GM23338 (cell line): ENCODE data around the gene CIZ1. TPM values are rescaled to one million over a fixed set of nuclear protein-coding genes. Genes with fewer than 3 reads are reported as not detected.

Experiments used
- ATAC-seq: fragments of 200-7000 bp; cut with Tn5 transposase; 3 replicates; pipeline ENCODE4 v1.9.1; 2020
- DNase-seq: peaks from one replicate; pipeline ENCODE4 v3.0.0-alpha.2; 2015; ENCODE audit warnings: low spot score
- H2AFZ ChIP-seq: fragments of 200-600 bp; sonication (generic); 2 replicates; pipeline ENCODE4 v1.8.0; 2016; ENCODE audit warnings: antibody characterized with exemption, mild to moderate bottlenecking, moderate library complexity
- H3F3A ChIP-seq: fragments of 200-600 bp; sonication (generic); replicated peaks from 2 replicates; pipeline ENCODE4 v1.8.0; 2017; ENCODE audit warnings: antibody characterized with exemption, mixed run types, low read depth
- H3K27ac ChIP-seq: fragments of 200-600 bp; sonication (generic); 2 replicates; pipeline ENCODE4 v1.6.1; 2016; ENCODE audit warnings: low read depth
- H3K27me3 ChIP-seq: fragments of 200-600 bp; sonication (generic); 2 replicates; pipeline ENCODE4 v1.8.0; 2016; ENCODE audit warnings: mild to moderate bottlenecking, mixed run types, moderate library complexity; ENCODE audit not compliant: insufficient read depth
- H3K36me3 ChIP-seq: fragments of 200-600 bp; sonication (generic); 2 replicates; pipeline ENCODE4 v1.8.0; 2016; ENCODE audit warnings: mild to moderate bottlenecking; ENCODE audit not compliant: insufficient read depth
- H3K4me1 ChIP-seq: fragments of 200-600 bp; sonication (generic); 2 replicates; pipeline ENCODE4 v1.8.0; 2016; ENCODE audit warnings: mild to moderate bottlenecking, moderate library complexity; ENCODE audit not compliant: insufficient read depth
- H3K4me2 ChIP-seq: fragments of 200-600 bp; sonication (generic); 2 replicates; pipeline ENCODE4 v1.7.1; 2017; ENCODE audit warnings: mixed run types
- H3K4me3 ChIP-seq: fragments of 200-600 bp; sonication (generic); 2 replicates; pipeline ENCODE4 v1.6.1; 2016; ENCODE audit warnings: mixed run types
- H3K79me2 ChIP-seq: fragments of 200-600 bp; sonication (generic); replicated peaks from 2 replicates; pipeline ENCODE4 v1.8.0; 2017; ENCODE audit warnings: mild to moderate bottlenecking; ENCODE audit not compliant: insufficient read depth
- H3K9me2 ChIP-seq: fragments of 200-600 bp; sonication (generic); 2 replicates; pipeline ENCODE4 v1.8.0; 2017; ENCODE audit not compliant: insufficient read depth
- H4K20me1 ChIP-seq: fragments of 200-600 bp; sonication (generic); replicated peaks from 2 replicates; pipeline ENCODE4 v1.8.0; 2017; ENCODE audit warnings: mild to moderate bottlenecking; ENCODE audit not compliant: insufficient read depth
- H3K27ac Mint-ChIP-seq: 2 replicates; pipeline ENCODE4 v1.8.0; 2020; ENCODE audit warnings: inconsistent platforms, mild to moderate bottlenecking, moderate library complexity, mixed read lengths
- H3K27me3 Mint-ChIP-seq: 3 replicates; pipeline ENCODE4 v1.8.0; 2022; ENCODE audit warnings: low read depth, mild to moderate bottlenecking, moderate library complexity, mixed read lengths, inconsistent platforms; ENCODE audit not compliant: insufficient read depth, poor library complexity
- H3K36me3 Mint-ChIP-seq: 3 replicates; pipeline ENCODE4 v1.8.0; 2021; ENCODE audit warnings: low read depth, mild to moderate bottlenecking, inconsistent platforms, moderate library complexity, mixed read lengths
- H3K4me1 Mint-ChIP-seq: 3 replicates; pipeline ENCODE4 v1.8.0; 2020; ENCODE audit warnings: mild to moderate bottlenecking, inconsistent platforms, mixed read lengths
- H3K4me3 Mint-ChIP-seq: 3 replicates; pipeline ENCODE4 v1.8.0; 2021; ENCODE audit warnings: moderate library complexity, mild to moderate bottlenecking, inconsistent platforms, mixed read lengths
- H3K9me3 Mint-ChIP-seq: 3 replicates; pipeline ENCODE4 v1.8.0; 2020; ENCODE audit warnings: moderate library complexity, mild to moderate bottlenecking, inconsistent platforms, mixed read lengths
- EZH2 ChIP-seq: fragments of 200-600 bp; sonication (generic); IDR thresholded peaks from one replicate; pipeline ENCODE4 v1.8.0; 2017; ENCODE audit warnings: antibody characterized with exemption, mild to moderate bottlenecking, low read depth; ENCODE audit not compliant: unreplicated experiment
- EZH2phosphoT487 ChIP-seq: fragments of 200-600 bp; sonication (generic); IDR thresholded peaks from one replicate; pipeline ENCODE4 v1.8.1; 2018; ENCODE audit warnings: antibody characterized with exemption; ENCODE audit not compliant: unreplicated experiment
- JUNB ChIP-seq: IDR thresholded peaks from one replicate; pipeline ENCODE4 v1.6.1; 2016; ENCODE audit warnings: antibody characterized with exemption; ENCODE audit not compliant: unreplicated experiment
- NANOG ChIP-seq: IDR thresholded peaks from 2 replicates; pipeline ENCODE4 v1.6.1; 2016; ENCODE audit warnings: antibody characterized with exemption, borderline replicate concordance
- POLR2AphosphoS5 ChIP-seq: IDR thresholded peaks from 2 replicates; pipeline ENCODE4 v1.6.1; 2016; ENCODE audit warnings: antibody characterized with exemption, low read depth
- STAT1 ChIP-seq: IDR thresholded peaks from one replicate; pipeline ENCODE4 v1.6.1; 2016; ENCODE audit warnings: antibody characterized with exemption; ENCODE audit not compliant: unreplicated experiment
- ZNF114 ChIP-seq: fragments of 250-450 bp; sonication (Bioruptor Pico); IDR thresholded peaks from 2 replicates; pipeline ENCODE4 v1.5.0; 2020; ENCODE audit warnings: mild to moderate bottlenecking, moderate library complexity
- ZNF331 ChIP-seq: fragments of 250-450 bp; sonication (Bioruptor Pico); IDR thresholded peaks from 2 replicates; pipeline ENCODE4 v1.5.0; 2020; ENCODE audit warnings: low read depth, mild to moderate bottlenecking, moderate library complexity
- polyA plus RNA-seq: library from polyadenylated mRNA; unstranded; fragments of >200 nt; fragmentation: Nextera tagmentation; extraction: Ambion mirVana; gene quantifications from 2 replicates; pipeline ENCODE4 v1.2.1, GENCODE V29; 2016
- total RNA-seq: library from RNA; depleted of rRNA; stranded (reverse); fragments of >200 nt; shearing (Covaris generic); gene quantifications from 2 replicates; pipeline ENCODE4 v1.2.3, GENCODE V29; 2014
- TF ChIP-seq, protein P1 (sequence below), 2 experiments: fragments of 200-600 bp in 1 of 2; sonication (generic) in 1 of 2; conservative IDR thresholded peaks; 2 replicates each; pipeline versions ENCODE4 v1.5.1 to v1.6.1; 2016 to 2017; ENCODE audit warnings: antibody characterized with exemption in 2 of 2, low read depth in 2 of 2, mild to moderate bottlenecking in 2 of 2, moderate library complexity in 1 of 2
- TF ChIP-seq, protein P2 (sequence below): fragments of 250-450 bp; sonication (Bioruptor Pico); IDR thresholded peaks from 2 replicates; pipeline ENCODE4 v1.5.0; 2020; ENCODE audit warnings: mild to moderate bottlenecking, moderate library complexity

CIZ1 gene
- total and polyA plus RNA-seq, 2 experiments from 2014 or later: 49.6 to 61.4 TPM

DNA sequence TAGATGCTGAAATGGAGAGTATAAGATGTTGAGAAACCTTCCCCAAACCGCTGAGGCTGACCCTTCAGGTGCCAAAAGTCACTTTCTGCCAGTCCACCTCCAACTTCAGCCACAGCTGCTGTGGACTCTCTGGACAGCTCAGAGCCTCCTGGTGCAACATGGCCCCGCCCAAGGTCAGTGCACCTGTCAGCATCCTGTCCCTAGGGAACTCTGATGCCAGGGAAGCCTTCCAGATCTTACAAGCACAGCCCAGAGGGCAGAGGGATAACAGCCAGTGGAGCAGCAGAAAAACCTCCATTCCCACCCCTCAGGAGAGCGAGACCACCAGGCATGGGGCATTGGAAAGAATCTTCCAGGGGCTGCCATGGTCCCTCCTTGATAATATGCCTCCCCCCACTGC is 53.4 kb downstream of the CIZ1 start:
- ATAC-seq (no peak), DNase-seq (no peak)
- Mint-ChIP-seq H3K27ac (no peak overlapping the region), H3K4me1 (peaks cover 4% of the 10 kb centered on the region), H3K9me3 (no peaks in the 10 kb centered on the region), H3K4me3 (no peak overlapping the region), H3K27me3 (no peaks in the 10 kb centered on the region), H3K36me3 (no peaks in the 10 kb centered on the region; the same call in 2 of the 3 replicates)
- Histone ChIP-seq H3K4me3 (no peak overlapping the region), H3F3A (no peaks in the 10 kb centered on the region), H3K4me2 (no peak overlapping the region), H3K27me3 (no peaks in the 10 kb centered on the region), H3K27ac (no peak overlapping the region), H3K36me3 (no peaks in the 10 kb centered on the region), H3K4me1 (no peaks in the 10 kb centered on the region), H4K20me1 (no peaks in the 10 kb centered on the region), H2AFZ (no peak overlapping the region), H3K9me2 (no peaks in the 10 kb centered on the region), H3K79me2 (no peaks in the 10 kb centered on the region)
- TF ChIP-seq EZH2phosphoT487 (no peak), POLR2AphosphoS5 (no peak)
- TF ChIP-seq, protein P1, sequence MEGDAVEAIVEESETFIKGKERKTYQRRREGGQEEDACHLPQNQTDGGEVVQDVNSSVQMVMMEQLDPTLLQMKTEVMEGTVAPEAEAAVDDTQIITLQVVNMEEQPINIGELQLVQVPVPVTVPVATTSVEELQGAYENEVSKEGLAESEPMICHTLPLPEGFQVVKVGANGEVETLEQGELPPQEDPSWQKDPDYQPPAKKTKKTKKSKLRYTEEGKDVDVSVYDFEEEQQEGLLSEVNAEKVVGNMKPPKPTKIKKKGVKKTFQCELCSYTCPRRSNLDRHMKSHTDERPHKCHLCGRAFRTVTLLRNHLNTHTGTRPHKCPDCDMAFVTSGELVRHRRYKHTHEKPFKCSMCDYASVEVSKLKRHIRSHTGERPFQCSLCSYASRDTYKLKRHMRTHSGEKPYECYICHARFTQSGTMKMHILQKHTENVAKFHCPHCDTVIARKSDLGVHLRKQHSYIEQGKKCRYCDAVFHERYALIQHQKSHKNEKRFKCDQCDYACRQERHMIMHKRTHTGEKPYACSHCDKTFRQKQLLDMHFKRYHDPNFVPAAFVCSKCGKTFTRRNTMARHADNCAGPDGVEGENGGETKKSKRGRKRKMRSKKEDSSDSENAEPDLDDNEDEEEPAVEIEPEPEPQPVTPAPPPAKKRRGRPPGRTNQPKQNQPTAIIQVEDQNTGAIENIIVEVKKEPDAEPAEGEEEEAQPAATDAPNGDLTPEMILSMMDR (conservative IDR thresholded peaks at IDR 0.05; ENCODE audit: low read depth in 2 of 2): no peak

DNA sequence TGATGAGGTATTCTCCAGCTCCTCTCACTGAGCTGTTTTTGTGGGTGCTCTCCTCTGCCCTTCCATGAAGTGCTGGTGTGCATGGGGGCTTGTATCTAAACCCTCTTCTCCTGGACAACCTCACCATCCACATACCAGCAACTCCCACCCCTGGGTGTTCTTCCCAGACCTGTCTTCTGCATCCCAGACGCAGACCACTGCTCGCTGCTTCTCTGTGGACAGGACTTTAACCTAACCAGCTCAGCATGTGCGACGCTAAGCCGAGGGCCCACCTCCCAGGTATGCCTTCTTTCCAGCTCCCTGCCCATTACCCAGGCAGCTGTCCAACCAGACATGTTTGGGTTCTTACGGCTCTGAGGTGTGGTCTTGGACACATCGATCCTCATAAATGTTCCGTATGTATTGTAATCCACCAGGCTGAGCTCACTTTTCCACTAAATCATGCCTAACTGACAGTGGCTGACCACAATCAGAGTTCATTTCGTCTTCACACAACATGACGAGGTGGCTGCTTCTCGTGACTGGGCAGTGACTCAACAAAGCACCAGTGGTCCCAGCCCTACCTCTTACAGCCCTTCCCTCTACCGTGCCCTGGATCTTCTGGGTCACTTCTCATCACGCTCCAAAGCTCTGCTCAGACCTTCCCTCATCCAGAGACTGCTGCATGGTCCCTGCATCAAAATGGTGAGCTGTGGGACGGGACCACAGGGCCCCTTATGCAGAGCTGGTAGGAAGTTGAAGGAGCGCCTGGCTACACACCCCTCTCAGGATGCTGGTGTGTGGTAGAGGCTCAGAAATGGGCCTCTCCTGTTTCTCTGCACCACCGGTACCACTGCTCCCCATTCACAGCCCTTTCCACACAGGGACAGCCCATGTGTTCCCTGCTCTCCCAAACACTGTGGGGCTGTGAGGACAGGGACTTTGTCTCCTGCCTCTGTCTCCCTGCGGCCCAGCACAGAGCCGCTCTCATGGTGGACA is 54.3 kb downstream of the CIZ1 start:
- Mint-ChIP-seq H3K27ac (no peak overlapping the region; the same call in 1 of the 2 replicates), H3K9me3 (no peaks in the 10 kb centered on the region), H3K27me3 (no peaks in the 10 kb centered on the region), H3K4me1 (peaks cover 4% of the 10 kb centered on the region), H3K4me3 (no peak overlapping the region), H3K36me3 (no peaks in the 10 kb centered on the region; the same call in 2 of the 3 replicates)
- Histone ChIP-seq H4K20me1 (no peaks in the 10 kb centered on the region), H2AFZ (no peak overlapping the region), H3K4me2 (no peak overlapping the region), H3F3A (no peaks in the 10 kb centered on the region), H3K4me3 (no peak overlapping the region), H3K27ac (no peak overlapping the region), H3K36me3 (no peaks in the 10 kb centered on the region), H3K79me2 (no peaks in the 10 kb centered on the region), H3K27me3 (no peaks in the 10 kb centered on the region), H3K4me1 (no peaks in the 10 kb centered on the region), H3K9me2 (no peaks in the 10 kb centered on the region)
- ATAC-seq: no peak; the same call in 2 of the 3 replicates
- TF ChIP-seq NANOG (no peak), EZH2phosphoT487 (no peak), ZNF114 (CRISPR knock-in tag) (no peak), EZH2 (no peak), STAT1 (no peak), ZNF331 (CRISPR knock-in tag) (no peak), JUNB (no peak), POLR2AphosphoS5 (no peak)
- TF ChIP-seq, protein P1 (conservative IDR thresholded peaks at IDR 0.05; ENCODE audit: low read depth in 2 of 2): no peak
- TF ChIP-seq, protein P2, sequence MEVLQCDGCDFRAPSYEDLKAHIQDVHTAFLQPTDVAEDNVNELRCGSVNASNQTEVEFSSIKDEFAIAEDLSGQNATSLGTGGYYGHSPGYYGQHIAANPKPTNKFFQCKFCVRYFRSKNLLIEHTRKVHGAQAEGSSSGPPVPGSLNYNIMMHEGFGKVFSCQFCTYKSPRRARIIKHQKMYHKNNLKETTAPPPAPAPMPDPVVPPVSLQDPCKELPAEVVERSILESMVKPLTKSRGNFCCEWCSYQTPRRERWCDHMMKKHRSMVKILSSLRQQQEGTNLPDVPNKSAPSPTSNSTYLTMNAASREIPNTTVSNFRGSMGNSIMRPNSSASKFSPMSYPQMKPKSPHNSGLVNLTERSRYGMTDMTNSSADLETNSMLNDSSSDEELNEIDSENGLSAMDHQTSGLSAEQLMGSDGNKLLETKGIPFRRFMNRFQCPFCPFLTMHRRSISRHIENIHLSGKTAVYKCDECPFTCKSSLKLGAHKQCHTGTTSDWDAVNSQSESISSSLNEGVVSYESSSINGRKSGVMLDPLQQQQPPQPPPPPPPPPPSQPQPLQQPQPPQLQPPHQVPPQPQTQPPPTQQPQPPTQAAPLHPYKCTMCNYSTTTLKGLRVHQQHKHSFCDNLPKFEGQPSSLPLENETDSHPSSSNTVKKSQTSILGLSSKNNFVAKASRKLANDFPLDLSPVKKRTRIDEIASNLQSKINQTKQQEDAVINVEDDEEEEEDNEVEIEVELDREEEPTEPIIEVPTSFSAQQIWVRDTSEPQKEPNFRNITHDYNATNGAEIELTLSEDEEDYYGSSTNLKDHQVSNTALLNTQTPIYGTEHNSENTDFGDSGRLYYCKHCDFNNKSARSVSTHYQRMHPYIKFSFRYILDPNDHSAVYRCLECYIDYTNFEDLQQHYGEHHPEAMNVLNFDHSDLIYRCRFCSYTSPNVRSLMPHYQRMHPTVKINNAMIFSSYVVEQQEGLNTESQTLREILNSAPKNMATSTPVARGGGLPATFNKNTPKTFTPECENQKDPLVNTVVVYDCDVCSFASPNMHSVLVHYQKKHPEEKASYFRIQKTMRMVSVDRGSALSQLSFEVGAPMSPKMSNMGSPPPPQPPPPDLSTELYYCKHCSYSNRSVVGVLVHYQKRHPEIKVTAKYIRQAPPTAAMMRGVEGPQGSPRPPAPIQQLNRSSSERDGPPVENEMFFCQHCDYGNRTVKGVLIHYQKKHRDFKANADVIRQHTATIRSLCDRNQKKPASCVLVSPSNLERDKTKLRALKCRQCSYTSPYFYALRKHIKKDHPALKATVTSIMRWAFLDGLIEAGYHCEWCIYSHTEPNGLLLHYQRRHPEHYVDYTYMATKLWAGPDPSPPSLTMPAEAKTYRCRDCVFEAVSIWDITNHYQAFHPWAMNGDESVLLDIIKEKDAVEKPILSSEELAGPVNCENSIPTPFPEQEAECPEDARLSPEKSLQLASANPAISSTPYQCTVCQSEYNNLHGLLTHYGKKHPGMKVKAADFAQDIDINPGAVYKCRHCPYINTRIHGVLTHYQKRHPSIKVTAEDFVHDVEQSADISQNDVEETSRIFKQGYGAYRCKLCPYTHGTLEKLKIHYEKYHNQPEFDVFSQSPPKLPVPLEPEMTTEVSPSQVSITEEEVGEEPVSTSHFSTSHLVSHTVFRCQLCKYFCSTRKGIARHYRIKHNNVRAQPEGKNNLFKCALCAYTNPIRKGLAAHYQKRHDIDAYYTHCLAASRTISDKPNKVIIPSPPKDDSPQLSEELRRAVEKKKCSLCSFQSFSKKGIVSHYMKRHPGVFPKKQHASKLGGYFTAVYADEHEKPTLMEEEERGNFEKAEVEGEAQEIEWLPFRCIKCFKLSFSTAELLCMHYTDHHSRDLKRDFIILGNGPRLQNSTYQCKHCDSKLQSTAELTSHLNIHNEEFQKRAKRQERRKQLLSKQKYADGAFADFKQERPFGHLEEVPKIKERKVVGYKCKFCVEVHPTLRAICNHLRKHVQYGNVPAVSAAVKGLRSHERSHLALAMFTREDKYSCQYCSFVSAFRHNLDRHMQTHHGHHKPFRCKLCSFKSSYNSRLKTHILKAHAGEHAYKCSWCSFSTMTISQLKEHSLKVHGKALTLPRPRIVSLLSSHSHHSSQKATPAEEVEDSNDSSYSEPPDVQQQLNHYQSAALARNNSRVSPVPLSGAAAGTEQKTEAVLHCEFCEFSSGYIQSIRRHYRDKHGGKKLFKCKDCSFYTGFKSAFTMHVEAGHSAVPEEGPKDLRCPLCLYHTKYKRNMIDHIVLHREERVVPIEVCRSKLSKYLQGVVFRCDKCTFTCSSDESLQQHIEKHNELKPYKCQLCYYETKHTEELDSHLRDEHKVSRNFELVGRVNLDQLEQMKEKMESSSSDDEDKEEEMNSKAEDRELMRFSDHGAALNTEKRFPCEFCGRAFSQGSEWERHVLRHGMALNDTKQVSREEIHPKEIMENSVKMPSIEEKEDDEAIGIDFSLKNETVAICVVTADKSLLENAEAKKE (CRISPR knock-in tag): no peak
- DNase-seq: no peak
